Astrocyte (in vitro differentiated cells and primary cell): ENCODE data around the gene VRK3. TPM values are rescaled to one million over a fixed set of nuclear protein-coding genes. Genes with fewer than 3 reads are reported as not detected.
"Not testable (repeated sequence)": the region's sequence is repeated elsewhere in the genome, so short reads cannot be mapped to it uniquely, and the experiment has no call there.

Experiments used
- DNase-seq: peaks from one replicate; pipeline ENCODE4 v3.0.0-alpha.2; 2010; ENCODE audit warnings: low read depth
- FAIRE-seq: peaks from 2 replicates; lab custom pipeline; 2011; peaks lifted over from hg19 to GRCh38; lab: Jason Lieb, UNC
- H2AFZ ChIP-seq: 2 replicates; pipeline ENCODE4 v1.6.0; 2012; ENCODE audit warnings: low read depth, low read length, inconsistent platforms
- H3K27ac ChIP-seq: 2 replicates; pipeline ENCODE4 v1.5.1; 2011; ENCODE audit warnings: low read depth, low read length, inconsistent platforms
- H3K27me3 ChIP-seq: 2 replicates; pipeline ENCODE4 v1.6.0; 2011; ENCODE audit warnings: low read length, inconsistent platforms; ENCODE audit not compliant: insufficient read depth
- H3K36me3 ChIP-seq: 2 replicates; pipeline ENCODE4 v1.5.1; 2011; ENCODE audit warnings: low read length, inconsistent platforms; ENCODE audit not compliant: insufficient read depth
- H3K4me1 ChIP-seq: 2 replicates; pipeline ENCODE4 v1.5.1; 2011; ENCODE audit warnings: low read length, inconsistent platforms; ENCODE audit not compliant: insufficient read depth
- H3K4me2 ChIP-seq: 2 replicates; pipeline ENCODE4 v1.6.0; 2012; ENCODE audit warnings: low read length, inconsistent platforms
- H3K4me3 ChIP-seq: 2 replicates; pipeline ENCODE4 v1.5.1; 2011; ENCODE audit warnings: low read depth, mild to moderate bottlenecking, low read length, inconsistent platforms; ENCODE audit not compliant: insufficient read depth
- H3K79me2 ChIP-seq: 2 replicates; pipeline ENCODE4 v1.6.0; 2012; ENCODE audit warnings: mild to moderate bottlenecking, low read length, inconsistent platforms; ENCODE audit not compliant: insufficient read depth
- H3K9ac ChIP-seq: 2 replicates; pipeline ENCODE4 v1.6.0; 2012; ENCODE audit warnings: mild to moderate bottlenecking, low read length, inconsistent platforms
- H3K9me3 ChIP-seq: 2 replicates; pipeline ENCODE4 v1.5.1; 2012; ENCODE audit warnings: low read depth, mild to moderate bottlenecking, low read length, inconsistent platforms; ENCODE audit not compliant: insufficient read depth
- H4K20me1 ChIP-seq: 2 replicates; pipeline ENCODE4 v1.6.0; 2012; ENCODE audit warnings: low read length, inconsistent platforms; ENCODE audit not compliant: insufficient read depth
- H3K27ac Mint-ChIP-seq: one replicate; pipeline ENCODE4 v1.8.0; 2021; ENCODE audit warnings: mild to moderate bottlenecking, mixed read lengths; ENCODE audit not compliant: unreplicated experiment
- H3K27me3 Mint-ChIP-seq: one replicate; pipeline ENCODE4 v1.8.0; 2021; ENCODE audit warnings: low read depth, mixed read lengths; ENCODE audit not compliant: unreplicated experiment
- H3K36me3 Mint-ChIP-seq: one replicate; pipeline ENCODE4 v1.8.0; 2021; ENCODE audit warnings: low read depth, mixed read lengths; ENCODE audit not compliant: unreplicated experiment
- H3K4me1 Mint-ChIP-seq: one replicate; pipeline ENCODE4 v1.8.0; 2021; ENCODE audit warnings: low read depth, mixed read lengths; ENCODE audit not compliant: unreplicated experiment
- H3K4me3 Mint-ChIP-seq: one replicate; pipeline ENCODE4 v1.8.0; 2021; ENCODE audit warnings: mild to moderate bottlenecking, moderate library complexity, mixed read lengths; ENCODE audit not compliant: unreplicated experiment
- H3K9me3 Mint-ChIP-seq: one replicate; pipeline ENCODE4 v1.8.0; 2021; ENCODE audit warnings: mild to moderate bottlenecking, mixed read lengths; ENCODE audit not compliant: unreplicated experiment
- CTCF ChIP-seq: IDR thresholded peaks from 2 replicates; pipeline ENCODE4 v1.5.1; 2011; ENCODE audit warnings: low read depth, mild to moderate bottlenecking, inconsistent platforms, low read length, moderate library complexity; ENCODE audit not compliant: insufficient read depth
- EZH2 ChIP-seq: IDR thresholded peaks from 2 replicates; pipeline ENCODE4 v1.6.1; 2012; ENCODE audit warnings: mild to moderate bottlenecking, low read length, inconsistent platforms; ENCODE audit not compliant: insufficient read depth
- total RNA-seq: library from RNA; stranded (reverse); gene quantifications from 2 replicates; pipeline ENCODE4 v1.2.1, GENCODE V29; 2021

The VRK3 gene
- total RNA-seq, 1 donor from 2014 or later, result 33.0 TPM

DNA sequence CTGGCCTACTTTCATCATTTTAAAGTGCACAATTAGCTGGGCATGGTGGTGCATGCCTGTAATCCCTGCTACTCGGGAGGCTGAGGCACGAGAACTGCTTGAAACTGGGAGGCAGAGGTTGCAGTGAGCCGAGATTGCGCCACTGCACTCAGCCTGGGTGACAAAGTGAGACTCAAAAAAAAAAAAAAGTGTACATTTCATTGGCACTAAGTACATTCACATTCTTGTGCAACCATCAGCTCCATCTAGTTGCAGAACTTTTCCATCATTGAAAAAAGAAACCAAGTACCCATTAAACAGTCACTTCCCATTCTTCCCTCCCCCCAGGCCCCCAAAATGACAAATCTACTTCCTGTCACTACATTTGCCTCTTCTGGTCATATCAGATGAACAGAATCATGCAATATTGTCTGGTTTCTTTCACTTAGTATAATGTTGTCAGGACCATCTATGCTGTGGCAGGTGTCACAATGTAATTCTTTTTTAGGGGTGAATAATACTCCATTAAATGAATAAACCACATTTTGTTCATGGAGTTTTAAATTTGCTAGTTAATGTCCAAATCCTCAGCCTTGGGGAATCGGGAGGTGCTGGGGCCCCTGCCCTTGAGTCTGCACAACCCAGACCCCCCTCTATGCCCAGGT lies 56.8 kb downstream of the VRK3 start:
- DNase-seq (no peak), FAIRE-seq (no peak)
- Histone ChIP-seq H3K9ac (no peak overlapping the region), H3K36me3 (no peaks in the 10 kb centered on the region), H4K20me1 (no peaks in the 10 kb centered on the region), H3K4me3 (no peak overlapping the region), H3K9me3 (no peaks in the 10 kb centered on the region), H3K4me2 (no peak overlapping the region), H2AFZ (no peak overlapping the region), H3K4me1 (no peaks in the 10 kb centered on the region), H3K27me3 (no peaks in the 10 kb centered on the region), H3K79me2 (no peaks in the 10 kb centered on the region), H3K27ac (no peak overlapping the region)
- peaks cover 2% of the 10 kb centered on the region for H3K9me3 Mint-ChIP-seq
- H3K4me1 Mint-ChIP-seq, result no peaks in the 10 kb centered on the region
- peaks cover 2% of the 10 kb centered on the region for H3K36me3 Mint-ChIP-seq
- TF ChIP-seq EZH2 (no peak), CTCF (no peak)
- H3K27me3 Mint-ChIP-seq, result peaks cover 12% of the 10 kb centered on the region
- no peak overlapping the region for H3K4me3 Mint-ChIP-seq
- no peak overlapping the region for H3K27ac Mint-ChIP-seq

DNA sequence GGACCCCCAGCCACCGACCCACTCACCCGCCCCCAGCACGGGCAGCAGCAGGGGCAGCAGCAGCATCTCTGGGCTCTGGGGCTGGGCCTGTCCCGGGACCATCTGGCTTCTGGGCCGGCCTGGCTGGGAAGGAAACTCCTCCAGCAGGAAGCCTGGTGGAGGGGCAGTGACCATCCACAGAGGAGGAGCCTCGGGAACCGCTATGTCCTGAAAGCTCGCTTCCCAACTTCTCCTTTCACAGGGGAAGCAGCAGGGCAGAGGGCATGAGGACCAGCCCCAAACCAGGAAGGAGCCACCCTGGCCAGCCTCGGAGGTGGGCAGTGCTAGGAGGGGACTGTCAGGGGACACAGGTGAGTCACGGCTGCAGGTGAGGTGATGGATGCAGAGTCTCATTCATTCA lies 64.2 kb downstream of the VRK3 start, which contains the start of gene SIGLEC11:
Gene SIGLEC11, minus strand, starts transcription at position 193 of the 400 bp plus-strand sequence. Its CDS starts 91 bp downstream, at position 102.
- not testable (repeated sequence) for H3K4me3 Mint-ChIP-seq, DNase-seq, H3K36me3 Mint-ChIP-seq

GRCh38 chr19:49959892-49960291 lies 65.3 kb downstream of the VRK3 start:
- H4K20me1 ChIP-seq, H3K9me3 Mint-ChIP-seq, H3K4me1 Mint-ChIP-seq, H3K36me3 Mint-ChIP-seq, FAIRE-seq, H3K27ac Mint-ChIP-seq, DNase-seq, H3K4me1 ChIP-seq, H3K9ac ChIP-seq, H3K27ac ChIP-seq, H3K4me2 ChIP-seq, H3K4me3 Mint-ChIP-seq, H3K27me3 ChIP-seq, H2AFZ ChIP-seq, H3K36me3 ChIP-seq, H3K79me2 ChIP-seq, H3K4me3 ChIP-seq, H3K9me3 ChIP-seq, H3K27me3 Mint-ChIP-seq: not testable (repeated sequence)

More for the DNA sequence above, 64.2 kb downstream of the VRK3 start, which contains the start of gene SIGLEC11:
- not testable (repeated sequence) for H3K27me3 Mint-ChIP-seq, H4K20me1 ChIP-seq, H3K4me2 ChIP-seq, H3K27ac ChIP-seq, H3K9me3 ChIP-seq, H2AFZ ChIP-seq, H3K4me1 Mint-ChIP-seq, H3K9me3 Mint-ChIP-seq, H3K79me2 ChIP-seq, H3K4me3 ChIP-seq, H3K27me3 ChIP-seq, H3K36me3 ChIP-seq, H3K4me1 ChIP-seq, FAIRE-seq, H3K27ac Mint-ChIP-seq, H3K9ac ChIP-seq

DNA sequence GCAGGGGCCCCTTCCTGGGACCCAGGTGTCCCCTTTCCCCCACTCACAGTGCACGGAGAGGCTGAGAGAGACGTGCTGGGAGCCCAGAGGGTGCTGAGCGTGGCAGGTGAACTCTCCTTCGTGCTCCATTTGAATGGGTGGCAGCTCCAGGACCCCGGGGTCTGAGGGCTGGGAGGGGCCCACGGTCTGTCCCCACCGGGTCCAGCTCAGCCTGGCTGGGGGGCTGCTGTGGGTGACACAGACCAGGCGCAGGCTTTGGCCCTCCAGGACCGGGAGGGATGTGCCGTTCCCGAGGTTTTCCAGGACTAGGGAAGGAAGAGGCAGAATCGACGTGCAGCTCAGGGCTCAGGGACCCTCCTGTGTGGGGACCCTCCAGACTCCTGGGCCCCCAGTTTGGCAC lies 66.6 kb downstream of the VRK3 start:
- not testable (repeated sequence) for H4K20me1 ChIP-seq, H3K4me1 Mint-ChIP-seq, H3K4me3 Mint-ChIP-seq, H3K27me3 ChIP-seq, FAIRE-seq, H3K4me2 ChIP-seq, H3K9me3 Mint-ChIP-seq, H3K36me3 ChIP-seq, H3K27me3 Mint-ChIP-seq, H3K9ac ChIP-seq, DNase-seq, H3K79me2 ChIP-seq, H3K36me3 Mint-ChIP-seq, H3K27ac Mint-ChIP-seq, H3K4me3 ChIP-seq, H3K9me3 ChIP-seq, H2AFZ ChIP-seq, H3K4me1 ChIP-seq, H3K27ac ChIP-seq

DNA sequence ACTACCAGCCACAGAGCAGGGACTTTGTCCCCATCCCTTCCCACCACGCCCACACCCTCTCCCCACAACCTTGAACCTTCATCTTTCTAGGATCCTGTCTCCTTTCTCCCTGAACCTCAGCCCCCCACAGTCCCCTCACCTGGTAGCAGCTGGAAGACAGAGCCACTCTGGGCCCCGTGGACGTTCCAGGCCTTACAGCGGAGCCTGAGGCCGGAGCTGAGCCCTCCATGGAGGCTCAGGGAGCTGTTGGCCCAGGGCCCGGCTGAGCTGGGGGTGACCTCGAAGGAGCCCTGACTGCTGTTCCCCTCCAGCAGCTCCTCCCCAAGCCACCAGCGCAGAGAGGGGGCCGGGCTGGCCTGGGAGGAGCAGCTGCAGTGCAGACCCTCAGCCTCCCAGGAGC lies 67.0 kb downstream of the VRK3 start:
- H3K9ac ChIP-seq, H3K9me3 Mint-ChIP-seq, FAIRE-seq, H3K4me1 Mint-ChIP-seq, H3K4me3 Mint-ChIP-seq, H2AFZ ChIP-seq, H3K79me2 ChIP-seq, H3K36me3 ChIP-seq, H3K27ac Mint-ChIP-seq, H3K27me3 Mint-ChIP-seq, DNase-seq, H4K20me1 ChIP-seq, H3K27me3 ChIP-seq, H3K9me3 ChIP-seq, H3K4me2 ChIP-seq, H3K36me3 Mint-ChIP-seq, H3K27ac ChIP-seq, H3K4me1 ChIP-seq, H3K4me3 ChIP-seq: not testable (repeated sequence)
